Trophoblast cell (in vitro differentiated cells and primary cell): ENCODE measurements around the gene KRT31. TPM values are rescaled to one million over a fixed set of nuclear protein-coding genes. Genes with fewer than 3 reads are reported as not detected.

Experiments
- DNase-seq, 2 donors: peaks; one replicate each; pipeline ENCODE4 v3.0.0-alpha.2; 2016
- H2AFZ ChIP-seq: 2 replicates; pipeline ENCODE4 v1.6.1; 2013; ENCODE audit warnings: low read length, moderate library complexity, mild to moderate bottlenecking; ENCODE audit not compliant: insufficient read depth, poor library complexity
- H2AK5ac ChIP-seq: 2 replicates; pipeline ENCODE4 v1.6.1; 2013; ENCODE audit warnings: mild to moderate bottlenecking, low read length
- H2BK120ac ChIP-seq: 2 replicates; pipeline ENCODE4 v1.6.1; 2013; ENCODE audit warnings: low read length, mild to moderate bottlenecking, moderate library complexity; ENCODE audit not compliant: insufficient read depth, poor library complexity
- H2BK12ac ChIP-seq: 2 replicates; pipeline ENCODE4 v1.6.1; 2013; ENCODE audit warnings: mild to moderate bottlenecking, low read length, moderate library complexity
- H2BK5ac ChIP-seq: 2 replicates; pipeline ENCODE4 v1.6.1; 2013; ENCODE audit warnings: low read length, low read depth, moderate library complexity, mild to moderate bottlenecking; ENCODE audit not compliant: poor library complexity
- H3K14ac ChIP-seq: 2 replicates; pipeline ENCODE4 v1.6.1; 2013; ENCODE audit warnings: mild to moderate bottlenecking, low read length
- H3K18ac ChIP-seq: 2 replicates; pipeline ENCODE4 v1.6.1; 2013; ENCODE audit warnings: mild to moderate bottlenecking, low read length
- H3K23ac ChIP-seq: 2 replicates; pipeline ENCODE4 v1.6.1; 2013; ENCODE audit warnings: low read length
- H3K27ac ChIP-seq: 2 replicates; pipeline ENCODE4 v1.5.1; 2013; ENCODE audit warnings: low read depth, mild to moderate bottlenecking, inconsistent platforms, low read length, moderate library complexity
- H3K27me3 ChIP-seq: 2 replicates; pipeline ENCODE4 v1.6.1; 2013; ENCODE audit warnings: inconsistent platforms, mild to moderate bottlenecking, low read length, moderate library complexity; ENCODE audit not compliant: insufficient read depth
- H3K36me3 ChIP-seq, 2 experiments: 1 replicate in 1 of 2; 2 replicates in 1 of 2; pipeline ENCODE4 v1.6.1; 2013; ENCODE audit warnings: low read length in 2 of 2, mild to moderate bottlenecking in 2 of 2, moderate library complexity in 1 of 2; ENCODE audit not compliant: insufficient read depth in 2 of 2, control insufficient read depth in 1 of 2
- H3K4ac ChIP-seq: 2 replicates; pipeline ENCODE4 v1.6.1; 2013; ENCODE audit warnings: low read depth, mild to moderate bottlenecking, low read length, moderate library complexity
- H3K4me1 ChIP-seq, 2 experiments: 1 replicate in 1 of 2; 2 replicates in 1 of 2; pipeline ENCODE4 v1.6.1; 2013; ENCODE audit warnings: low read length in 2 of 2, mild to moderate bottlenecking in 2 of 2, moderate library complexity in 1 of 2; ENCODE audit not compliant: insufficient read depth in 2 of 2, control insufficient read depth in 1 of 2
- H3K4me2 ChIP-seq: 2 replicates; pipeline ENCODE4 v1.6.1; 2013; ENCODE audit warnings: inconsistent platforms, mild to moderate bottlenecking, low read length, moderate library complexity
- H3K4me3 ChIP-seq: 2 replicates; pipeline ENCODE4 v1.5.1; 2013; ENCODE audit warnings: mild to moderate bottlenecking, low read depth, low read length, inconsistent platforms
- H3K79me1 ChIP-seq: one replicate; pipeline ENCODE4 v1.6.1; 2013; ENCODE audit warnings: low read length
- H3K79me2 ChIP-seq: 2 replicates; pipeline ENCODE4 v1.6.1; 2013; ENCODE audit warnings: low read length, mild to moderate bottlenecking; ENCODE audit not compliant: control insufficient read depth, insufficient read depth, poor library complexity
- H3K9ac ChIP-seq: 2 replicates; pipeline ENCODE4 v1.6.1; 2013; ENCODE audit warnings: mild to moderate bottlenecking, low read length
- H3K9me3 ChIP-seq: 2 replicates; pipeline ENCODE4 v1.6.1; 2013; ENCODE audit warnings: low read depth, mild to moderate bottlenecking, control low read depth, inconsistent platforms, low read length; ENCODE audit not compliant: insufficient read depth
- H4K12ac ChIP-seq: 2 replicates; pipeline ENCODE4 v1.6.1; 2013; ENCODE audit warnings: low read depth, mild to moderate bottlenecking, low read length, moderate library complexity
- H4K8ac ChIP-seq: 2 replicates; pipeline ENCODE4 v1.6.1; 2013; ENCODE audit warnings: low read depth, mild to moderate bottlenecking, low read length, moderate library complexity
- H4K91ac ChIP-seq: one replicate; pipeline ENCODE4 v1.6.1; 2013; ENCODE audit warnings: low read depth, mild to moderate bottlenecking, low read length, moderate library complexity
- WGBS: extraction: QIAGEN DNeasy Blood & Tissue Kit; methylation state at CpG from one replicate; pipeline ENCODE4 v1.1.7; 2013; ENCODE audit warnings: missing lambda C conversion rate; ENCODE audit not compliant: insufficient read length, insufficient coverage; ENCODE audit errors: extremely low coverage; 5-methylcytosine and 5-hydroxymethylcytosine counted together
- polyA plus RNA-seq: library from polyadenylated mRNA; stranded (reverse); fragments of 200-250 nt; gene quantifications from 2 replicates; pipeline ENCODE4 v1.2.3, GENCODE V29; 2013

KRT31 gene
- polyA plus RNA-seq: not detected in 2 replicates

GRCh38 chr17:41396996-41397660 is at the start of gene KRT31:
TSS of gene KRT31 (minus strand) at chr17:41397608. CDS start at chr17:41397539, 69 bp downstream.
- Histone ChIP-seq H3K79me2 (no peaks in the 10 kb centered on the region), H2BK120ac (no peak within 1 kb of the TSS), H3K4ac (no peak within 1 kb of the TSS), H3K4me2 (no peak within 1 kb of the TSS), H3K4me3 (no peak within 1 kb of the TSS), H4K8ac (no peak within 1 kb of the TSS), H2AFZ (no peak within 1 kb of the TSS), H3K36me3 (no peaks in the 10 kb centered on the region), H3K14ac (no peak within 1 kb of the TSS), H4K12ac (no peak within 1 kb of the TSS), H4K91ac (no peak within 1 kb of the TSS), H2BK5ac (no peak within 1 kb of the TSS), H3K23ac (no peak within 1 kb of the TSS), H3K9me3 (no peaks in the 10 kb centered on the region), H3K79me1 (no peaks in the 10 kb centered on the region), H3K27me3 (no peaks in the 10 kb centered on the region), H2AK5ac (no peak within 1 kb of the TSS), H3K9ac (no peak within 1 kb of the TSS), H2BK12ac (no peak within 1 kb of the TSS), H3K4me1 (peaks cover 13 to 16% of the 10 kb centered on the region in 2 experiments), H3K18ac (no peak within 1 kb of the TSS), H3K27ac (no peak within 1 kb of the TSS)
- no CpG with 5 or more reads among the region's 16 CpGs for WGBS
- DNase-seq: no peak

GRCh38 chr17:41446806-41447205 is 49.4 kb upstream of the KRT31 start:
- Histone ChIP-seq H2BK12ac (no peak overlapping the region), H3K27me3 (no peaks in the 10 kb centered on the region), H3K4me2 (no peak overlapping the region), H3K9ac (no peak overlapping the region), H3K14ac (no peak overlapping the region), H4K8ac (no peak overlapping the region), H3K4me3 (no peak overlapping the region), H3K36me3 (no peaks in the 10 kb centered on the region), H2AK5ac (no peak overlapping the region), H3K79me2 (no peaks in the 10 kb centered on the region), H3K79me1 (no peaks in the 10 kb centered on the region), H2BK5ac (no peak overlapping the region), H2BK120ac (no peak overlapping the region), H3K23ac (no peak overlapping the region), H4K91ac (no peak overlapping the region), H3K4me1 (no peaks in the 10 kb centered on the region), H4K12ac (no peak overlapping the region), H2AFZ (no peak overlapping the region), H3K27ac (no peak overlapping the region), H3K4ac (no peak overlapping the region), H3K18ac (no peak overlapping the region), H3K9me3 (peaks cover 2% of the 10 kb centered on the region)
- DNase-seq: peak; percentile 12 to 88
- WGBS: no CpG with 5 or more reads among the region's 2 CpGs

- Histone ChIP-seq H4K8ac (no peak overlapping the region), H3K79me1 (no peaks in the 10 kb centered on the region), H2AK5ac (no peak overlapping the region), H3K9me3 (peaks cover 8% of the 10 kb centered on the region), H3K4me1 (no peaks in the 10 kb centered on the region), H4K91ac (no peak overlapping the region), H3K27ac (no peak overlapping the region), H2BK12ac (no peak overlapping the region), H3K14ac (no peak overlapping the region), H3K4ac (no peak overlapping the region), H2AFZ (no peak overlapping the region), H3K4me2 (no peak overlapping the region), H3K36me3 (no peaks in the 10 kb centered on the region), H4K12ac (no peak overlapping the region), H3K23ac (no peak overlapping the region), H3K18ac (no peak overlapping the region), H2BK120ac (no peak overlapping the region), H3K4me3 (no peak overlapping the region), H3K79me2 (no peaks in the 10 kb centered on the region), H3K9ac (no peak overlapping the region), H3K27me3 (no peaks in the 10 kb centered on the region), H2BK5ac (no peak overlapping the region)
- no CpG with 5 or more reads among the region's 3 CpGs for WGBS
- no peak for DNase-seq
These were observed 47.2 kb upstream of the KRT31 start for GRCh38 chr17:41444640-41445039.

- Histone ChIP-seq H3K18ac (no peak overlapping the region), H4K91ac (no peak overlapping the region), H3K4me1 (no peaks in the 10 kb centered on the region), H3K4me3 (no peak overlapping the region), H2BK120ac (no peak overlapping the region), H3K4me2 (no peak overlapping the region), H4K12ac (no peak overlapping the region), H3K9ac (no peak overlapping the region), H3K27ac (no peak overlapping the region), H2BK5ac (no peak overlapping the region), H4K8ac (no peak overlapping the region), H2BK12ac (no peak overlapping the region), H2AFZ (no peak overlapping the region), H3K23ac (no peak overlapping the region), H3K79me2 (no peaks in the 10 kb centered on the region), H2AK5ac (no peak overlapping the region), H3K27me3 (no peaks in the 10 kb centered on the region), H3K9me3 (peaks cover 8% of the 10 kb centered on the region), H3K79me1 (no peaks in the 10 kb centered on the region), H3K14ac (no peak overlapping the region), H3K36me3 (no peaks in the 10 kb centered on the region), H3K4ac (no peak overlapping the region)
- no peak for DNase-seq
- no CpG with 5 or more reads among the region's 1 CpG for WGBS
These were observed 46.8 kb upstream of the KRT31 start for GRCh38 chr17:41444186-41444585.
